GM18519 (cell line): ENCODE data around the gene ACTL7A.
A peak's percentile ranks its signal among the peaks of the same experiment; 100 is the strongest.
"Not testable (repeated sequence)": the region's sequence is repeated elsewhere in the genome, so short reads cannot be mapped to it uniquely, and the experiment has no call there.

Experiments used
- ATAC-seq: cut with Tn5 transposase; IDR thresholded peaks from one replicate; pipeline ENCODE4 v1.9.1; 2021; ENCODE audit warnings: mild to moderate bottlenecking, moderate library complexity; ENCODE audit not compliant: unreplicated experiment, low FRiP score

ACTL7A gene

DNA sequence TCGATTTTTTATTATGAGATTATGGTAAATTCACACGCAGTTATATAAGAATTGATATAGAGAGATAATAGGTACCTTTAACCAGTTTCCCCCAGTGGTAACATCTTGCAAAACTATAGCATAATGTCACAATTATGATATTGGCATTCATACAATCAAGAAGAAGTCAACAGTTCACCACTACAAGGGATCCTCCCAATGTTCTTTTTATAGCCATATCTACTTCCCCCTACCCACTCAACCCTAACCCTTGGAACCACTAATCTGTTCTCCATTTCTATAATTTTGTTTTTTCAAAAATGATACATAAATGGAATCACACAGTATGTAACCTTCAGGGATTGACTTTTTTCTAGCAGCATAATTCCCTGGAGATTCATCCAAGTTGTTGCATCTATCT lies 16.1 kb upstream of the ACTL7A start:
- ATAC-seq = no peak

DNA sequence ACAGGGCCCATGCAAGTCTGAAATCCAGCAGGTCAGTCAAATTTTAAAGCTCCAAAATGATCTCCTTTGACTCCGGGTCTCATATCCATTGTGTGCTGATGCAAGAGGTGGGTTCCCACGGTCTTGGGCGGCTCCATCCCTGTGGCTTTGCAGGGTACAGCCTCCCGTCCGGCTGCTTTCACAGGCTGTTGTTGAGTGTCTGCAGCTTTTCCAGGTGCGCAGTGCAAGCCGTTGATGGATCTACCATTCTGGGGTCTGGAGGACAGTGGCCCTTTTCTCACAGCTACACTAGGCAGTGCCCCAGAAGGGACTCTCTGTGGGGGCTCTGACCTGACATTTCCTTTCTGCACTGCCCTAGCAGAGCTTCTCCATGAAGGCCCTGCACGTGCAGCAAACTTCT lies 13.8 kb upstream of the ACTL7A start:
- not testable (repeated sequence) for ATAC-seq

DNA sequence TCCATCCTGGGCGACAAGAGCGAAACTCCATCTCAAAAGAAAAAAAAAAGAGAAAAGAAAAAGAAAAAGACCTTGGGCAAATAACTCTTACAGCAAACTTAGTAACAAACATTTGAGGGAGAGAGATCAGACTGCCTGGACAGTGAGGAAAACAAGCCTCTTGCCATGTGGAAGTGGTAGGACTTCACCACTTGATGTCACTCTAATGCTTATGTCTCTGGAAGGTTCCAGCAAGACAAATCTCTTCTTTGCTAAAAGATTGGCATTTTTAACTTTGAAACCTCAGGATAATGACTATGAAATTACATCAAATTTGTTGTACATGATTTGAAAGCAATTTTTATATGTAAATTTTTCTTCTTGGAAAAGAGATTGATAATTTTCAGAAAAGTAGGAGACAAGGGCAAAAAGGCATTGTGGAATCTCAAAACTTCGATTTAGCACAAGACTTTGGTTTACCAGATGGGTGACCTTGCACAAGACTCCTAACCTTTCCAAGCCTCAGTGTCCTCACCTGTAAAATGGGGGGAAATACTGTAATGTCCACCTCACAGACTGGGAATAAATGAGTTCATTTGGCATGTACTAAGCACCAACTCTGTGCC lies 11.7 kb upstream of the ACTL7A start:
- no peak for ATAC-seq

DNA sequence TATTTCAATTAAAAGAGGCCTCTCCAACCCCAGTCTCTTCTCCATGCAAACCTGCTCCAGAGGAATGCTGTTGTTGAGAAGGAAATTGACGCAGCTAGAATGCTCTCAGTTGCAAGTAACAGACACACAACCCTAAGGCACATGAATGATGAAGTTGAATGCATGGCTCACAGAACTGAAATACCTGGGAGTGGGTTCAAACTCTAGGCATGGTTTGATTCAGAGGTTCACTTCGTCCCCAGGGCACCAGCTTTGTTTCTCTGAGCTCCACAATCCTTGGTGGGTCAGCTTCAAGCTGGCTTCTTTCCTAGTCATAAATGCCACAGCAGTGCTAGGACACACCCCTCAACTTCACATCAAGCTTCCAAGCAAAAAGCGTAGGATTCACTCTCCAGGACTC lies 10.9 kb upstream of the ACTL7A start:
- no peak for ATAC-seq

DNA sequence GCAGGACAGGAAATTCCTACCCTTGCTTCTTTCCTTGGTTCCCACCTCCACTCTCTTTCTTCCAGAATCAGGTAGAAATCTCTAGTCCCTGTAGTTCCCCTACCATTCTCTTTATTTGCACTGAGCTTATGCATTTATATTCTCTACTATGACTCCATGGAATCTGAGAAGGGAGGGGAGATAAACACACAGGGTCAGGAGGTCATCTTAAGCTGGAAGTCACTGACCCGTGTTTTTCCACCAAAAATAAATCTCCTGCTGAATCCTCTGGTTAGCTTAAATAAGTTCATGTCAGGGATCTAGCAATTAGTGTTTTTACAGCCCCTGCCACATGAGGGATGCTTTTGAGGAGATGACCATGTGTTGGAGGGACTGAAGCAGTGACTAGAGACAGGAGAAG lies 10.0 kb upstream of the ACTL7A start:
- ATAC-seq = no peak

DNA sequence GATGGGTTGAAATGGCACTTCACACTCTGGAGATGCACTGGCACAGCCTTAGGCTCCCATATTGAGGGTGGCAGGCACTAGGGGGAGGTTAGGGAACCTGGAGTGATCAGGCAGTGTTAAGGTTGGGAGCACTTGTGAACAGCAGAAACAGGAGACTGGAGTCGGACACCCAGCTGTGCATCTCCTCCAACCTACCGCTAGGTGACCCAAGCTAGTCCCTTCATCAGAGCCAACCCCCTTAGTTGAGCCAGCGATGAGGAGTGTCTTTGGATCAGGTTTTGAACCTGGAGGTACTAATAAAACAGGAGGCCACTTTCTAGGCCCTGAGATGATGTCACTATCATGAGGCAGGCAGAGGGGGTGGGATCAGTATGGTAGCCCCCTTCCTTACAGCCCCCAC lies 8.0 kb upstream of the ACTL7A start:
- ATAC-seq = no peak

DNA sequence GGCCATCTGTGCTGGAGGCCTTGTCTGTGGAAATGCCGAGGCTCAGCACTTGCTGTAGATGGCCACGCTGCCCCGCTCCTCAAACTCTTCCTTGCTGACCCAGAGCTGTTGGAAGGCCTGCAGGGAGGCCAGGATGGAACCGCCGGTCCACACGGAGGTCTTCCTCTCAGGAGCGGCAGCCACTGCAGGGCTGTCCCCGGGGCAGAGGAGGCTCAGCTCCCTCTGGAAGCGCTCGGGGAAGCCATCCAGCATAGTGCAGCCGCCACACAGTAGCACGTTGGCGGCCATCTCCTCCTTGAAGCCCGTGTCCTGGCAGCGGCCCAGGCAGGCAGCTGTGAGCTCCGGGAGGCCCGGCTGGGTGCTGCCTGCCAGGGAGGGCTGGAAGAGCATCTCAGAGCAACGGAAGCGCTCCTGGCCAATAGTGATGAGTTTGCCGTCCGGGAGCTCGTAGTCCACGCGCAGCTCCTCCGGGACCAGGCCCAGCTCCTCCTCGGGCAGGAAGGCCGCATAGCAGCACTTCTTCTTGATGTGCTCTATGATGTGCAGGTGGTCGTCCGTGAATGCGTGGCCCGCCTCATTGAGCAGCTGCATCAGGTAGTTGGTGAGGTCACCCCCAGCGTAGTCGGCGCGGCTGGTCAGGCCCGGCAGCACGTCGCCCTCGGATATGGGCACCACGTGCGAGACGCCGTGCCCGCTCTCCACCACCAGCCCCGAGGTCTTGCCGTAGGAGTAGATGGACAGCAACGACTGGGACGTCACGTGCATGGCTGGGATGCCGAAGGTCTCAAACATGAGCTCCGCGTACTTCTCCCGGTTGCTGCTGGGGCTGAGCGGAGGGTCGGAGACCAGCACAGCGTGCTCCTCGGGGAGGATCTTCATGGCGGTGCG lies 7.2 kb upstream of the ACTL7A start:
- ATAC-seq = no peak

DNA sequence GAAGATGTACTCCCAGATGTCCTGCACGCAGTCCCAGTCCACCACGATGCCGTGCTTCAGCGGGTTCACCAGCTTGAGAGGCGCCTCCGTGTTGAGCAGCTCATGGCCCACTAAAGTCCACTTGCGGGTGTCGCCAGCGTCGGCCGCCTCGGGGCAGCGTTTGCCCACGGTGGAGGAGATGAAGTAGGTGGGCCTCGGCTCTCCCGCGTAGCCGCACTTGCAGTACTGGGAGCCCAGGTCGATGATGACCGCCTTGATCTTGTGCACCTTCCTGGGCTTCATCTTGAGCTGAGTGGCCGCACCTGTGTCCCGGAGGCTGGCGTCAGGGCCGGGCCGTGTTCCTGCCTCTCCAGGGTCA lies 6.6 kb upstream of the ACTL7A start:
- no peak for ATAC-seq

DNA sequence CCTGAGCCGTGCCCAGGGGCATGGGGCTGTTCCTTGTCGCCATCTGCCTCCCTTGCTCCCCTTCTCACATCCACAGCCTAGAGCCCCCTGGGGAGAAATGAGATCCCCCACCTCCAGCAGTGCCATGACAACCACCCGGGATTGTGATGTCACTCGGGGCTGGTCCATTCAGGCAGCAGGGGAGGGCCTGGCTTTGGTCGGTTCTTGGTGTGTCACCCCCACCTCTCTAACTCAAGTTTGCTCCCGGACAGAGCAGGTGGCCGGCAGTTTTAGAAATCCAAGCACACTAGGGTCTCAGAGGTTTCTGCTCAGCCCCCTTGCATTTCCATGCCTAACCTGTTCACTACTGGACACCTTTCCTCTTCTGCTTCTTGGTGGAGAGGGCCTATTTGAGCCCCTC lies 6.2 kb upstream of the ACTL7A start, which contains the start of gene ACTL7B:
ACTL7B (minus strand) TSS at position 99 of the 400 bp plus-strand sequence; CDS start at position 43, 56 bp downstream.
- ATAC-seq = no peak

DNA sequence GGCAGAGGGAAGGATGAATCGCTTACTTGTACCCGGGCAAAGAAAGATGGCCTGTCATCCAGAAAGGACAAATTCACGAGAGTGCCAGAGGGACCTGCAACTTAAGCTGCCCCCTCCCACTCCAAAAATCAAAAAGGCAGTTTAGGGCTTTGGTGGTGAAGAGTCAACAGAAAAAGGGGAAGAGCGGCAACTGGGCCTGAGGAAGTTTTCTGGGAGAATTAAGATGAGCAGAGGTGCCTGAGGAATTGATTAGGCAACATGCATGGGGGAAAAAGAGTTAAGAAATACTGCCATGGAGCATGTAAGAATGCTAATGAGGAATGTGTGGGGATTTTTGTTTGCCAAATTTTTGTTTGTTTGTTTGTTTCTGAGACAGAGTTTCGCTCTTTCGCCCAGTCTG lies 4.5 kb upstream of the ACTL7A start:
- no peak for ATAC-seq

DNA sequence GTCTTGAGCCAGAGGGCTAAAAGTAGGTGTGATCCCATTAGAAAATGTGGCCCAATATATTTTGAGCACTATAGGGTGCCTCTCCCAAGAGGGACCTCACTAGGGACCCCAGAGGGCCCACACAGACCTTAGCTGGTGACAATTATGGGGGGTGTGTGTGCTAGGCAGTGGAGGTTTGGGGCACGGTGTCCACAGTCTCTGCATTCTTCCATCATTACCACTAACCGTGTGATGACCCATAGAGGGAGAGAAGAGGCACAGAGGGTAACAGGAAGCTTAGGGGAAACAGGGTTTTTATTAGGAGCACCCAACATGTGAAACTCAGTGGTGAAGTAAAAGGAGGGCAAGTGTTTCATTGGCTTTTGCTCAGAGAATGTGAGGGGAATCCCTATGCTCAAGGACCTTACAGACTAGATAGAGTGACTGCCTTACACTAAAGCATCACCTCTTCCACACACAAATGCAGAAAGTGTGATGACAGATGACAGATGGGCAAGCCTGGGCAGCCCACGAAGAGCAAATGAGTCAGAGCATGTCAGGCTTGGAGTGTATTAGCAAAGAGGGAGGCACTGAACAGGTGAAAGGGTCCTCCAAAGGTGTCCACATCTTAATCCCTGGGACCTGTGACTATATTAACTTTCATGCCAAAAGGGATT lies 2.5 kb upstream of the ACTL7A start:
- peak; percentile 63 for ATAC-seq

DNA sequence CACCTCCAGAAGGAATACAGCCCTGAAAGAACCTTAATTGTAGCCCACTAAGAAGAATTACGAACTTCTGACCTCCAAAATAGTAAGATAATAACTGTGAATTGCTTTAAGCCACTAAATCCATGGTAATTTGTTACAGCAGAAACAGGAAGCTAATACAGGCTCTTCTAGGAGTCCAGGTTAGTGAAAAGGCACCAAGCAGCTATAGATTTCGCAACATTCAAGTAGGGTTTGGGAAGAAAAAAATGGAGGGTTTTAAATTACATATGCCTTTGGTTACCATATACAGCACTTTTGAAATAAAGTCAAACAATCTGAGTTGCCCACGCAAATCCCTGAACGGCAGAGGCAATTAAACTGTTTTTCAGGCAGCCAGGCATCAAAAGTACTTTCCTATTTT lies 1.7 kb upstream of the ACTL7A start:
- ATAC-seq = no peak

DNA sequence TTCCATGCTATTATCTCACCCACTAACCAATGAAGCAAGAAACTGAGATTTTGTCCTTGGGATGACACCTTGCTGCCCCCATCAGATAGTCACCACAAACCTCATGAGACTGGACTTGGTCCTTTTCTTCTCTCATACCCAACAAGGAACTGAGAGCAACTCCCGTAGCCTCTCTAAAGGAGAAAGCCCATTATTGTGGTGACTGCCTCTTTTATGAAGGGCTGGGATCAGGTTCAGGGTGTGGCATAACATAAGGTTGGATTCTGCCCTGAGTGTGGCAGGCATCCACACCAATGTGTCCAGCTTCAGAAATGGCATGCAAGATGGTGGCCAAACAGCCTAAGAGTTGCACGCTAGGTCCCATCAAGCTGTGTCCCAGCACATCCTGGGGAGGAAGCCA lies 1.3 kb upstream of the ACTL7A start:
- ATAC-seq = no peak

DNA sequence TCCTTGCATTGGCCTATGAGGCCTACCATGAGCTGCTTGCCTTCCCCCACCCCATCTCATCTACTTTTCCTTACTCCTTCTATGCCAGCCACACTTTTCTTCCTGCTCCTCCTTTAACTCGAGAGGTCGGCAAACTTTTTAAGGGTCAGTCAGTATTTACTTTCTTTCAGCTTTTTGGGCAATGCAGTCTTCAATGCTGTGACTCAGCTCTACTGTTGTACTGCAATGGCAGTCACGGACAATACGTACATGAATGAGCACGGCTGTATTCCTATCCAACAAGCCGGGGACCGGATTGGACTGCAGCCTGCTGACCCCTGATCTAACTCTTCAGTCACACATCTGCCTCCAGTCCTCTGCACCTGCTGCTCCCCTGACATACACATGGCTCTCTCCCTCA lies 602 bp upstream of the ACTL7A start:
- ATAC-seq = no peak

DNA sequence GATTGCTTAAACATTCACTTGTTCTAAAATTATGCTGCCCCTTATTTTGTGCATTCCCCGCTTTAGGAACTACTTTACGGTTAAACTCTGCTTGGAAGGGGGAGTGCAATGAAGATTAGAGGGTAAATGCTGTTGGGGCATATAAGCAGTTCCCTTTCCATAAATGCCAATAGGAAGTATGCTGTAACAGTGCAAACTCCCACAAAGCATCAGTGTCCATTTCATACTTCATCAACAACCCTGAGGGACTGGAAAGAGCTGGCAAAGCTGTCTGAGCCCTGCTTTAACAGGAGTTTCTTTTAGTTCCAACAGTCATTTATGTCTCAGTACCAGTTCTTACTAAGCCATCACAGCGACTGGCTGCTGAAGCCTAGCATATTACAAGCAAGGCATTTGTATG lies 1.8 kb downstream of the ACTL7A start:
- ATAC-seq = no peak

DNA sequence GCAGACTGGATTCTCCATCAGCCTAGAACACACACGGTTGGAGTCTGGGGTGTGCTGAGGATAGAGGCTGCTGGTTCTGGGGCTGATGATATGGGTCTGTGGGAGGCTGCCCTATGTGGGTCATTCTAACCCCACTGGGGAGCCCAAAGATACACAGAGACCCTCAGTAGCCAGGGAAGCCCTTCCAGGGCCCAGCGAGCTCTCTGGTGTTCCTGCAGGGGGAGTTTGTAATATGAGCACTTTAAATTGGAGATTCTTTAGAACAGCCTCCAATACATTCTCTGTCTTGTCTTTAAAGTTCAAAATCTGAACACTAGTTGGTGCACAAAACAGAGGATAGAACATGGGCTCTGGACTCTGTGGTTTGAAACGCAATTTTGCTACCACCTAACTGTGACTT lies 2.4 kb downstream of the ACTL7A start:
- ATAC-seq = no peak

DNA sequence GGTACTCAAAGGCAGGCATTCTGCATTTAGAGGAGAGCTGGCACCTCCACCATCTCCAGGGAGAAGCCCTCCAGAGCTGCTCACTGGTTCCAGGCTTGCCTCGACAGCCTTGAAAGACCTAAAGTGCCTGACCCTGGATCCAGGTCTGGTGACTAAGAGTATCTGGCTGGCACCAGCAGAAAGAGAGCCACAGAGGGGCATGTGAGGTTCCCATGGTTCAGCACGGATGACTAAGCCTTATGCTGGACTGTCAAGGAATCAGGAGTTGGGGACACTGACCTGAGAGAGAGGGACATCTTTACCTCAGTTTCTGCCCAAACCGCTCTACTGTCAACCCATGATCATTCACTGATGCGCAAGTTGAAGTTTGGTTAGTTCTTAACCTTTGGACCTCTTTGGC lies 3.0 kb downstream of the ACTL7A start:
- no peak for ATAC-seq

DNA sequence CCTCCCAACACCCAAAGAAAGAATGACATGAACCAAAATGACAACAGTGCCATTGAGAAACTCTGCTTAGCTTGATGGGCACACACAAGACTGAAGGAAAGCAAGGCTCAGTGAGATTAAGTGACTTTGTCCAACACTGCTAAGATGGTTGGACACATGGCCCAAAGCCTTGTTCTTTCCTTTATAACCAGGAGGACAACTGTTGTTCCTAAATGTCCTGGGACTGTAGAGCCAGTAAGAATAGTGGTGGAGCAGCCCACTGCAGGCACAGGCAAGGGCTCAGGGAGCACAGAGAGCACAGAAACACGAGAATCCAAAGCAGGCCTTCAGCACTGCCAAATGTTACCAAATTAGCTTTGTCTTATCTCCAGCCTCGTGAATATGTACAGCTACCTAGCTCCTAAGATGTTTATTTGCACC lies 3.9 kb downstream of the ACTL7A start:
- no peak for ATAC-seq

DNA sequence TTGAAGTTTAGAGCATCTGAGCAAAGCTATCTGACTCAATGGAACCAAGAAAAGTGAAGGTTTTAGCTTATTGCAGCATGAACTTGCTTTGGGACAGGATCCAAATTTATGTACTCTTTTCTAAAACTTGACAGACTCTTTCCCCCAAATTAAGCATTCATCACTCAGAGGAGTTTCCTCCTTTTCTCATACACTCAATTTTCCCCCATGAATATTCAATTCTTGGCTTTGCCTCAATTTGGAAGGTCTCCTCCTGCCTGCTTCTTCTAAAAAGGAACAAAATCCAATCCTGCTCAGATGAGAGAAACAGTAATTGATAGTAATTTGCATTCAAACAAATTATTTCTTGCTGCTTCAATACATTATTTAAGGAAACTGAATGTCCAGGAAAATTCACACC lies 5.0 kb downstream of the ACTL7A start:
- ATAC-seq = no peak

DNA sequence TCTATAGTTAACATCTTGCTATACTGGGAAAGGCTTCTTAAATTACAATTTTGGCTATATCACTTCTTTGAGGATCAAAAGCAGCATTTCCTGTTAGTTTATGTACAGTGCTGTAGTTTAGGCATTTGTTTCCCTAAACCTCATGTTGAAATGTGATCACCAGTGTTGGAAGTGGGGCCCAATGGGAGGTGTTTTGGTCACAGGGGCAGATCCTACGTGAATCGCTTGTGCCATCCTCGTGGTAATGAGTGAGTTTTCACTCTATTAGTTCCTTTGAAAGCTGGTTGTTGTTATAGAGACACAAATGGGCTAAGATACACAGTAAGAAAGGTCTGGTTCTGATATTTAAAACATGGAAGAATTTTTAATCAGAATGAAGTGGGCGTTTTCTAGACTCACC lies 5.8 kb downstream of the ACTL7A start:
- no peak for ATAC-seq

DNA sequence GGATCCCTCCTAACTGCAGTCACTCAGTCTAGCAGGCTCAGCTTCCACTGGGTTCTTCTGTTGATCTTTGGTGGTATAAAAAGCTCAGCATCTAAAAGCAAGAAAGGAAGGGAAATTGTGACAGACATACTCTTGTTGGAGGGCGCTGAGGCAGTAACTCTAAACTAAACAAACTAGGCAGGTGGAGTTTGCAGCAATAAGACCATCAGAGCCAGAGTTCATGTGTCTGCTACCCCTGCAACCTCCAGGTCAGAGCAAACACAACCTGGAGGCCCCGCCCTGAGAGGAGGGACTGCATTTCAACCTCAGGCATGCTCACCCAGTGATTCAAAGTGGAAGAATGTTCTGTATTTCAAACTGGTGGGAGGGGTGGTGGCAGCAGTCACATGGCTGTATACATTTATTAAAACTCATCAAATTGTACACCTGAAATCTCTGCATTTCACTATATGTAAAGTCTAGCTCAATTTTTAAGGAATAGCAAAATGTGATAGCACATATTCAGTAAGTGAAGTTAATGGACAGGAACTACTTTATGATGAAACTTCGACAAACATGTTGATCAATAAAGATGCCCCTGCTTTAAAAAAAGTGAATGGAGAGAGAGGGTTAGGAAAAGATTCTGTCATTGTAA lies 7.1 kb downstream of the ACTL7A start:
- no peak for ATAC-seq
